Activated T-helper 1 cell treated with Interleukin-2 at 50 U/mL for 16 hours (primary cell): ENCODE results near the gene KPNA6.

Experiments used
- DNase-seq: peaks from one replicate; pipeline ENCODE4 v3.0.0-alpha.2; 2020; ENCODE audit warnings: low read depth

The KPNA6 gene

GRCh38 chr1:32187850-32188249, 80.0 kb downstream of the KPNA6 start:
- no peak for DNase-seq

DNA sequence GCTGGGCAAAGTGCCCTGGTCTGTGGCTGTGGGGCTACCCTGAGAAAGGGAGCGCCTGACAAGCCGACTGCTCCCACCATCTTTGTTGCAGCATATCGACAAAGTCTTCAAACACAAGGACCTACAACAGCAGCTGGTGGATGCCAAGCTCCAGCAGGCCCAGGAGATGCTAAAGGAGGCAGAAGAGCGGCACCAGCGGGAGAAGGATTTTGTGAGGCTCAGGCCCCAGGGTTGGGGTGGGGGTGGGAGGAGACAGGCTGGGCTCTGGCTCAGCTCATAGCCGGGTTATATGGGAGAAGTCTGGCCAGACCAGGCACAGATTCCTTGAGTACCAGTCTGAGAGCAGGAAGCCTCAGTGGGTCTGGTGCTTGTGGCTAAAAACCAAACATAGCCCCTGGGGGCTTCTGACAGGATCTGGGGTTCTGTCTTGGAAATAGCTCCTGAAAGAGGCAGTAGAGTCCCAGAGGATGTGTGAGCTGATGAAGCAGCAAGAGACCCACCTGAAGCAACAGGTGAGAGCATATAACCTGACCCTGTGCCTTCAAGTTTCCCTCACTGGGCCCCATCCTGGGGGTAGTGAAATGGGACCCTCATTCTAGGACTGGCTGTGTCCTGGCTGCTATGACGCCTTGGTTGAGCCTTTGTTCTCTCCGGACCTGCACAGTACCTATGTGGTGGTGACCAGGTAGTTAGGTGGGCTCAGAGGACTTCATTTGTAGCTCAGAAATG, 84.5 kb downstream of the KPNA6 start:
- DNase-seq = no peak

GRCh38 chr1:32194984-32195383, 87.1 kb downstream of the KPNA6 start:
- no peak for DNase-seq

DNA sequence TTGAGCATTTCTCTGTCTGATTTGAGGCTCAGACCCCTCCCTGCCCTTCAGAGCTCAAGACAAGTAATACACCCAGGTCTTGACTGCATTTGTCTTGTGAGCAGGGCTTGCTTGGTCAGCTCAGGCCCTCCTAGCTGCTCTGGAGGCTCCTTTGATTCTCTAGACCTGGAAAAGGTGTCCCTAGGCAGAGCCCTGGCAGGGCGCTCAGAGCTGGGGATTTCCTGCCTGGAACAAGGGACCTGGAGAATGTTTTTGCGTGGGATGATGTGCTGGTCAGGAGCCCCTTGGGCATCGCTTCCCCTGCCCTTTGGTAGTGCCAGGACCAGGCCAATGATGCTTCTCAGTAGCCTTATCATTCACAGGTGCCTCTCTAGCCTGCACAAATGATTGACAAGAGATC, 87.7 kb downstream of the KPNA6 start:
- no peak for DNase-seq

- DNase-seq = no peak
Measured at GRCh38 chr1:32195972-32196823, 88.3 kb downstream of the KPNA6 start.

DNA sequence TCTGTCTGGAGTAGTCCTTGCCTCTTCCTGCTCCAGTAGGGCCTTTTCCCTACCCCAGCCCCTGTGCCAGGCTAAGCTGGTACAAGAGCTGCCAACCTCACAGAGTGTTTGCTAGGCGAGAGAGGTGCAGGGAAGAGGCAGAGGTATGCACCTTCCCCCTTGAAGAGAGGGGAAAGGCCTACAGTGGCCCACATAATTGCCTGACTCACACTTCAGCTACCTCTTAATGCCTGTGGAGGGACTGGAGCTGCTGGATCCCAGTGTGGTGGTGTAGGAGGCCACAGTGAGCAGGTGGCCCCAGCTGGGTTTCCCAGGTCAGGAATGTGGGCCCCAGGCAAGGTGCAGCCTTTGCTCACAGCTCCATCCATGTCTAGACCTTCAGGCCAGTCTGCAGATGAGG, 89.2 kb downstream of the KPNA6 start:
- DNase-seq = no peak

GRCh38 chr1:32197837-32198236, 90.0 kb downstream of the KPNA6 start:
- no peak for DNase-seq

DNA sequence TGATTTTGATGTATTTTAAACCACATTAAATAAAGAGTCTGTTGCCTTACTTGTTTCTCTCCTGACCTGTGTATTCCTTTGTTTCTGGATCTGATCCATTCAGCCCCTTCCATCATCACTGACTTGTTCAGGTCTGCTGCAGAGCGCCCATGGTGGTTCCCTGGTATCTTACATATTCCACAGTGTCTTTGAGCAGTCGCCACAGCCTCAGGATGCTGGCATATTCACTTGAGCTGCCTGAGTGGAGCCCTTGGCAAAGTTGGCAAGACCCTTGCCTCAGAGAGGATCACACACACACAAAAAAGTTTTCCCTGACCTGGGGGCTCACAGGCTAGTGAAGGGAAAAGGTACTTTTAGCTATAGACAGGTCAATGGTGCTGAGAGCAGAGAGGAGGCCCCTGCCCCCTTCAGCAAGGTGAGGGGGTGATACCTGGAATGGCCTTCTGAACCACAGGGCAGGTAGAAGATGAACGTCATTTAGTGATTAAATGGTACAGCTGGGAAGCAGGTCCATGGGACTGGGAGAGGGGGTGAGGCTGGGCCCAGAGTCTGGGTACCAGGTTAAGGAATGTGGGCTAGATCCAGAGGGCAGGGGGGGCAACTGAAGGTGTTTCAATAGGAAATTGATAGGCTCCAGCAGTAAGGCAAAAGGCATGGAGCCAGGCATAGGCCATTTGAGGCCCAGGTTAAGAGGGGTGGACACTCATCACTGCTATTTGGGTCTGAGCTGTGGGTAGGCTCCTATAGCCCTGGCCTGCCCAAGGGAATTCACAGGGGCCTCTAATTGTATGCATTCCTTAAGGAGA, 90.6 kb downstream of the KPNA6 start:
- DNase-seq = no peak

GRCh38 chr1:32199043-32199716, 91.3 kb downstream of the KPNA6 start:
- no peak for DNase-seq

DNA sequence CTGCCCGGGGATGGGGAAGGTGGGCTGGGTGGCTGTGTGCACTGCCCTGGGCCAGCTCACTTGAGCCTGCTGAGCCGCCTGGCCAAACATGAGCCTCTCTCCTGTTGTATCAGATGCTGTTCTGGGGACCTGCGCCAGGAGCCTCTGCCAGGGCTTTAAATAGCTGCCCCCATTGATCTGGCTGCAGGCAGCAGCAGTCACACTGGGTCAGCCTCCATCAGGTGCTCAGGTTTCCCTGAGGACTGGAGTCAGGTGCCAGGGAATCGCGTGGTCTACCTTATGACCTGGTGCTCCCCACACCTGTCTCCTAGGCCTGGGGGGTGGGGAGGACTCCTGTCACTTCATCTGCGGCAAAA, 91.8 kb downstream of the KPNA6 start:
- DNase-seq = no peak

DNA sequence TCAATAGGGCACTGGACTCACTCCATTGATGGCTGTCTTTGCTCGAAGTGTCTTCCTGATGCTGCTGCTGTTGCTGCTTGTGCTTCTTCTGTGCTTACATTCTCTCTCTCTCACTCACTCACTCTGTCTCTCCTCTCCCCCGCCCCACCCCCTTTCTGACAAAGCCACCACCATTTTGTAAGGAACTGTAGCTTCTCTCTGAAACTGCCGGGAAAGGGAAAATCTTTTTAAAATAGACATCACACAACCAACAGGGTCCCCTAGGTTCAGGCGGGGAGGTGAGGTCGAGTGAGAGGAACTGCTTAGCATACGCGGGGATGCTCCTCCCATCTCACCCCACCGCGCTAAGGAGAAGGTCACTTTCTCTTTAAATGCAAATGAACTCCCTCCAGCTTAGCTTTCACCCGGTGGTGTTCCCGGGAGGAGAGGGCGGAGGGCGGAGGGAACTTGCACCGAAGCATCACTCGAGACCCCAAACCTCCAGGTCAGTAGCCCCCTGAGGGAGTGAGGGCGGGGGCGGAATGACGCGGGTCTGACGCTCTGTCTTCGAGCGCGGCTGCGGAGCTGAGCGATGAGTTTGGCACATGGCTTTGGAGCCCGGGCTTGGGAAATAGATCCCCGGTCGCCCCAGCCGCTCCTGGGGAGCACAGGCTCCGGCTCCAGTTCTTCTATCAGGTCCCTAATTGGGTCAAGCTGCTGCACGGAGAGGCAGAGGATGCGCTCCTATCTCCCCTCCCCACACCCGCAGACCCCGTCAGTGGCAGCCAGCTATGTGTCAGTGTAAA, 92.6 kb downstream of the KPNA6 start, which contains the start of gene CCDC28B:
Gene CCDC28B, plus strand, starts transcription at position 370 of the 785 bp plus-strand sequence. CDS start 1,341 bp downstream, outside the sequence.
- DNase-seq = peak; percentile 20

- DNase-seq = peak; percentile 63
Measured at GRCh38 chr1:32201011-32201855, 93.4 kb downstream of the KPNA6 start.

DNA sequence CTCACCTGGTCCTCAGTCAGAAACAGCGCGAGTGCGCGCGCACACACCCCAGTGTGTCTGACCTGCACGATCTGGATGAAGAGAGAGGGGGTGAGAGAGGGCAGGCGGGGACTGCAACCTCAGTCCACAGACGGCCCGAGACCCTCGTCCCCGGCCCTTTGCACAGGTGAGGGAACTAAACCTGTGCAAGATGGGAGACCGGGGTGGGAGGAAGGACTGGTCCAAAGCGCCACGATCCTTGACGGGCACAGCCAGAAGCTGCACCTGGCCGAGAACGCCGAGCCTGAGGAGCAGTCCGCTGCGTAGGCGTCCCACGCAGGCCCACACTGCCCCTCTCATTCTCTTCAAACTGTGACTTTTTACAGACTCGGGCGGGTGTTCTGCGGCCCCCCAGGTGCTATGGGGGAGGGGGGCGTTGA, 97.1 kb downstream of the KPNA6 start:
- DNase-seq = no peak

- peak; percentile 77 for DNase-seq
Measured at GRCh38 chr1:32205401-32206370, 97.8 kb downstream of the KPNA6 start, which contains the start of gene IQCC. TSS of gene IQCC (plus strand) at chr1:32205671. CDS start at chr1:32205682, 11 bp downstream.

DNA sequence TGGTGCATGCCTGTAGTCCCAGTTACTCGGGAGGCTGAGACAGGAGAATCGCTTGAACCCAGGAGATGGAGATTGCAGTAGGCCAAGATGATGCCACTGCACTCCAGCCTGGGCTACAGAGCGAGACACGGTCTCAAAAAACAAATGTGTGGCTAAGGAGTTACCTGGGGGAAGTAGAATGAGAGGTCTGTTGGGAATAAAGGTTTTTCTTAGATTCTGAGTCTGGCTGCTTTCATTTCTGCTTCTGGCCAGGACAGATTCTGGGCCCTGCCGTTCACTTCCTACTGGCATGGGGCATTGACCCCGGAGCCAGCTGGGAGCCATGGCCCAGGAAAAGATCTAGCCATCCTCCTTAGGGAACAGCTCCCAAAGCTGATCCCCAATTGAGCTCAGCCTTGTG, 100.6 kb downstream of the KPNA6 start:
- DNase-seq = no peak

- DNase-seq = no peak
Measured at GRCh38 chr1:32208891-32209328, 101.1 kb downstream of the KPNA6 start, which contains the start of gene DCDC2B. TSS of gene DCDC2B (plus strand) at chr1:32209089. CDS start at chr1:32209094, 5 bp downstream.

GRCh38 chr1:32215629-32216480, 108.0 kb downstream of the KPNA6 start:
- peak; percentile 31 for DNase-seq

GRCh38 chr1:32216566-32216965, 108.7 kb downstream of the KPNA6 start:
- DNase-seq = no peak
